GM21737 (cell line): ENCODE measurements around the gene TMEM39B.
"Not testable (repeated sequence)": the region's sequence is repeated elsewhere in the genome, so short reads cannot be mapped to it uniquely, and the experiment has no call there.

Experiments used
- ATAC-seq: cut with Tn5 transposase; IDR thresholded peaks from one replicate; pipeline ENCODE4 v1.9.1; 2021; ENCODE audit warnings: mild to moderate bottlenecking, moderate library complexity; ENCODE audit not compliant: unreplicated experiment

TMEM39B gene

GRCh38 chr1:32072622-32073298, at the start of gene TMEM39B:
Gene TMEM39B (plus strand): TSS chr1:32072939. CDS start chr1:32073048, 109 bp downstream.
- ATAC-seq, result peak; percentile 81

- ATAC-seq, result no peak
These were observed 49.4 kb upstream of the TMEM39B start for GRCh38 chr1:32023351-32023750.

- ATAC-seq, result no peak
These were observed 47.2 kb upstream of the TMEM39B start for GRCh38 chr1:32025515-32025914.

- no peak for ATAC-seq
These were observed 44.0 kb upstream of the TMEM39B start for GRCh38 chr1:32028746-32029145.

- ATAC-seq, result no peak
These were observed 41.0 kb upstream of the TMEM39B start for GRCh38 chr1:32031578-32032274.

GRCh38 chr1:32032275-32032615, 40.5 kb upstream of the TMEM39B start:
- no peak for ATAC-seq

- ATAC-seq, result no peak
These were observed 37.6 kb upstream of the TMEM39B start for GRCh38 chr1:32035119-32035518.

GRCh38 chr1:32040711-32041110, 32.0 kb upstream of the TMEM39B start:
- ATAC-seq, result no peak

GRCh38 chr1:32042330-32042729, 30.4 kb upstream of the TMEM39B start:
- no peak for ATAC-seq

- no peak for ATAC-seq
These were observed 28.5 kb upstream of the TMEM39B start for GRCh38 chr1:32044234-32044633.

GRCh38 chr1:32045772-32046171, 27.0 kb upstream of the TMEM39B start:
- no peak for ATAC-seq

- no peak for ATAC-seq
These were observed 25.0 kb upstream of the TMEM39B start for GRCh38 chr1:32047701-32048100.

GRCh38 chr1:32048440-32048839, 24.3 kb upstream of the TMEM39B start:
- ATAC-seq, result no peak

- no peak for ATAC-seq
These were observed 21.0 kb upstream of the TMEM39B start for GRCh38 chr1:32051706-32052105.

- no peak for ATAC-seq
These were observed 19.9 kb upstream of the TMEM39B start for GRCh38 chr1:32052887-32053286.

- no peak for ATAC-seq
These were observed 17.3 kb upstream of the TMEM39B start for GRCh38 chr1:32055416-32055815.

GRCh38 chr1:32056598-32056997, 16.1 kb upstream of the TMEM39B start:
- ATAC-seq, result no peak

GRCh38 chr1:32060914-32061313, 11.8 kb upstream of the TMEM39B start:
- no peak for ATAC-seq

GRCh38 chr1:32062867-32063230, 9.9 kb upstream of the TMEM39B start:
- no peak for ATAC-seq

GRCh38 chr1:32063261-32063681, 9.5 kb upstream of the TMEM39B start:
- ATAC-seq, result no peak

- not testable (repeated sequence) for ATAC-seq
These were observed 6.9 kb upstream of the TMEM39B start for GRCh38 chr1:32065613-32066488.

- no peak for ATAC-seq
These were observed 6.3 kb upstream of the TMEM39B start for GRCh38 chr1:32066489-32066873.
